ENCODE results near the gene PLCB1. TPM values are rescaled to one million over a fixed set of nuclear protein-coding genes. Genes with fewer than 3 reads are reported as not detected.

PLCB1 gene
- total and polyA plus RNA-seq, 2 donors (not counting 3 experiments of a cell fraction or from before 2014, with no cell fraction given) = 10.2 to 53.4 TPM

GRCh38 chr20:8301655-8302054 lies 169.6 kb downstream of the PLCB1 start:
- BruUV-seq (replicated peaks) = no TSS peak
- H4K20me1 ChIP-seq (replicated peaks; ENCODE audit: control insufficient read depth, extremely low read depth, insufficient read depth, low read length) = no peaks in the 10 kb centered on the region
- no peak for FAIRE-seq
- dilution Hi-C loops (cut with MboI; ENCODE audit: extremely low pct_ligation_motif_present, low sequenced_read_pairs) = no loop called here
- ChIA-PET POLR2A (no interaction called here), CTCF (interaction anchor here (1.0 to 1.2 kb wide), 2 partner anchors 46 to 419 kb away, joined by 3 read pairs; no protein-coding TSS in a partner anchor)
- no peaks in the 10 kb centered on the region for H3K79me2 ChIP-seq (ENCODE audit: control insufficient read depth, insufficient read depth, low read length)
- intact Hi-C loops (cut with micrococcal nuclease) = no loop called here
- H3K27me3 ChIP-seq (ENCODE audit: control insufficient read depth in 2 of 2, insufficient read depth in 2 of 2, low read length in 2 of 2) = no peaks in the 10 kb centered on the region
- H3K9ac ChIP-seq (replicated peaks; ENCODE audit: extremely low read depth, insufficient read depth, low read length) = no peak overlapping the region
- no peak overlapping the region for H2AFZ ChIP-seq (ENCODE audit: low read depth, low read length)
- no peak overlapping the region for H3K4me2 ChIP-seq (ENCODE audit: insufficient read depth, low read length)
- DNase-seq (ENCODE audit: low read depth, low spot score) = no peak
- TF ChIP-seq FOS (IDR thresholded peaks at IDR 0.05; ENCODE audit: borderline replicate concordance, insufficient read depth, low read length) = no peak
- TF ChIP-seq GATA2 (IDR thresholded peaks at IDR 0.05; ENCODE audit: insufficient read depth, insufficient read length, low read depth, low read length) = no peak
- no peak for TF ChIP-seq MAX (IDR thresholded peaks at IDR 0.05; ENCODE audit: insufficient read depth, insufficient read length)
- TF ChIP-seq MYC (IDR thresholded peaks at IDR 0.05; ENCODE audit: low read depth, low read length) = no peak
- no peak for TF ChIP-seq JUN (IDR thresholded peaks at IDR 0.05; ENCODE audit: borderline replicate concordance, insufficient read depth, insufficient read length, low read depth)
- TF ChIP-seq POLR2AphosphoS5 (IDR thresholded peaks at IDR 0.05; ENCODE audit: insufficient read depth, low read depth, low read length) = no peak
- TF ChIP-seq POLR2A (IDR thresholded peaks at IDR 0.05; ENCODE audit: low read depth, low read length) = no peak
- no peak for TF ChIP-seq CTCF (IDR thresholded peaks at IDR 0.05; ENCODE audit: extremely low read depth in 1 of 2, insufficient read depth in 1 of 2, low read depth in 1 of 2, low read length in 2 of 2)
- no peak for TF ChIP-seq EZH2 (IDR thresholded peaks at IDR 0.05; ENCODE audit: borderline replicate concordance, low read depth, low read length, severe bottlenecking)
- no peaks in the 10 kb centered on the region for H3K9me3 ChIP-seq (replicated peaks; ENCODE audit: control insufficient read depth, insufficient read depth, low read length)
- H3K27ac ChIP-seq (ENCODE audit: insufficient read depth, low read depth, low read length) = no peak overlapping the region
- no peak overlapping the region for H3K4me3 ChIP-seq (replicated peaks in 1 of 3; ENCODE audit: insufficient read depth in 1 of 3, low read depth in 1 of 3, low read length in 3 of 3)
- H3K36me3 ChIP-seq (ENCODE audit: control insufficient read depth in 2 of 2, extremely low read depth in 1 of 2, insufficient read depth in 2 of 2, low read length in 2 of 2) = no peaks in the 10 kb centered on the region
- no peaks in the 10 kb centered on the region for H3K4me1 ChIP-seq (ENCODE audit: control insufficient read depth, extremely low read depth, insufficient read depth, low read length)
- H3K9me1 ChIP-seq (replicated peaks; ENCODE audit: control insufficient read depth, extremely low read depth, insufficient read depth, low read length) = no peaks in the 10 kb centered on the region
